ENCODE measurements around the gene GART. TPM values are rescaled to one million over a fixed set of nuclear protein-coding genes. Genes with fewer than 3 reads are reported as not detected.

Gene GART
- total RNA-seq, 1 donor from 2014 or later, result 76.1 TPM

DNA sequence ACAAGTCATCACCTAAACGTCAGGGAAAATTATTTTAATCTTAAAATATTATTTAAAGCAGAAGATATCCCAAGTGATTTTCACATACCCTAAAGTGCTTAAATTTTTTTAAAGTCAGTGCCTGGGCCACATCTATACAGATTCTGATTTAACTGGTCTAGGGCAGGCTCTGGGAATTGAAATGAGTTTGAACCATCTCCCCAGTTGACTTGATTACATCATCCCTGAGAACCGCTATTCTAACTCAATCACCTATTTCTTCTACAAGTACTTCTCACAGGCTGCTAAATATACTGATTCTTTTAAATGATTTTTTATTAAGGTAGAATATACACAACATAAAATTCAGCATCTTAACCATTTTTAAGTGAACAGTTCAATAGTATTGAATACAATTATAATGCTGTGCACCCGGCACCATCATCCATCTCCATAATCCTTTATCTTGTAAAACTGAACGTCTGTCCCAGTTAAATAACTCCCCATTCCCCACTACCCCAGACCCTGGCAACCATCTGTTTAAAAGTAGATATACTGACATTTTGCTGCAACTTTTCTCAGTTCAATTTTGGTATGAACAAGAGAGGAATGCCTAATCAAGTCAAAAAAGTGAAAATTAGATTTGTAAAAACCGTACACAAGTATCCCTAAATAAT, 19.5 kb downstream of the GART start:
- Mint-ChIP-seq H3K4me3 (ENCODE audit: unreplicated experiment) (no peak overlapping the region), H3K9me3 (ENCODE audit: unreplicated experiment) (no peaks in the 10 kb centered on the region), H3K27me3 (ENCODE audit: unreplicated experiment) (no peaks in the 10 kb centered on the region), H3K4me1 (ENCODE audit: unreplicated experiment) (no peaks in the 10 kb centered on the region), H3K36me3 (ENCODE audit: low read depth, unreplicated experiment) (peaks cover 17% of the 10 kb centered on the region), H3K27ac (ENCODE audit: unreplicated experiment) (no peak overlapping the region)
- DNase-seq (ENCODE audit: low spot score), result no peak
- TF ChIP-seq, protein P1, sequence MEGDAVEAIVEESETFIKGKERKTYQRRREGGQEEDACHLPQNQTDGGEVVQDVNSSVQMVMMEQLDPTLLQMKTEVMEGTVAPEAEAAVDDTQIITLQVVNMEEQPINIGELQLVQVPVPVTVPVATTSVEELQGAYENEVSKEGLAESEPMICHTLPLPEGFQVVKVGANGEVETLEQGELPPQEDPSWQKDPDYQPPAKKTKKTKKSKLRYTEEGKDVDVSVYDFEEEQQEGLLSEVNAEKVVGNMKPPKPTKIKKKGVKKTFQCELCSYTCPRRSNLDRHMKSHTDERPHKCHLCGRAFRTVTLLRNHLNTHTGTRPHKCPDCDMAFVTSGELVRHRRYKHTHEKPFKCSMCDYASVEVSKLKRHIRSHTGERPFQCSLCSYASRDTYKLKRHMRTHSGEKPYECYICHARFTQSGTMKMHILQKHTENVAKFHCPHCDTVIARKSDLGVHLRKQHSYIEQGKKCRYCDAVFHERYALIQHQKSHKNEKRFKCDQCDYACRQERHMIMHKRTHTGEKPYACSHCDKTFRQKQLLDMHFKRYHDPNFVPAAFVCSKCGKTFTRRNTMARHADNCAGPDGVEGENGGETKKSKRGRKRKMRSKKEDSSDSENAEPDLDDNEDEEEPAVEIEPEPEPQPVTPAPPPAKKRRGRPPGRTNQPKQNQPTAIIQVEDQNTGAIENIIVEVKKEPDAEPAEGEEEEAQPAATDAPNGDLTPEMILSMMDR (IDR thresholded peaks at IDR 0.05; ENCODE audit: unreplicated experiment), result no peak

DNA sequence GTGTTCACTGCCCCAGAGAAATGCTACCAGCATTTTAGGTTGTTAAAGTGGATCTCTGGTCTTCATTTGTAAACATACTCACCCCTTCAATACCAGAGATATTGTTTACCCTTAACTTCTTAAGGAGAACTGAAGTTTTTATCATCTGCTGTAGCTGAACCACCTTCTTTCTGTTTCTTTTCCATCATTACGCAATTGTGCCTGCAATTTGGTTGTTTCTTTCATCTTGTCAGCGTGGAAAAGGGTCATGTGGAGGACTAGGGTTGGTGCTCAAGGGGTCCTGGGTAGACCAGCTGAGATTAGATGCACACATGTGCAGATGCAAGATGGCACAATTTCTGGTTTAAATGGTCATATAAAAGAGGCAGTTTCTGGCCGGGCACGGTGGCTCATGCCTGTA, 23.0 kb downstream of the GART start:
- Mint-ChIP-seq H3K9me3 (ENCODE audit: unreplicated experiment) (no peaks in the 10 kb centered on the region), H3K4me1 (ENCODE audit: unreplicated experiment) (no peaks in the 10 kb centered on the region), H3K4me3 (ENCODE audit: unreplicated experiment) (peak overlapping the region; percentile 19), H3K27me3 (ENCODE audit: unreplicated experiment) (no peaks in the 10 kb centered on the region), H3K27ac (ENCODE audit: unreplicated experiment) (no peak overlapping the region), H3K36me3 (ENCODE audit: low read depth, unreplicated experiment) (peaks cover 31% of the 10 kb centered on the region)
- DNase-seq (ENCODE audit: low spot score), result no peak
- TF ChIP-seq, protein P1 (IDR thresholded peaks at IDR 0.05; ENCODE audit: unreplicated experiment), result no peak

DNA sequence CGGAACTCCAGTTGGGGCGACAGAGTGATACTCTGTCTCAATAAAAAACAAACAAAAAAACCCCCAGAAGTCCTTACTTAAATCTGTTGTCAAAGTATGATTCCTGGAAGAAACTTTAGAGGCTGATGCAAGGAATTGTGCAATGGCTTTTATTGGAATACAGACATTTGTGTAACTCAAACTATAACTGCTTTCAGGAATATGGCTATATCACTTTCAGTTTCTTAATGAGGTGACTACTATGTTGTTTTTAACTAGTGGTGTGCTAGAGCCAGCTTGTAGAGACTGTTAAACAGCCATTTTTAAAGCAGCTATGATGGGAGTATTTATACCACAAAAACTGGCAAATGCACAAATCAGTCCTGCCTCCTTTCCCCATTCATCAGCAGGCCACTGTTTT, 27.7 kb downstream of the GART start:
- H3K4me1 Mint-ChIP-seq (ENCODE audit: unreplicated experiment), result no peaks in the 10 kb centered on the region
- DNase-seq (ENCODE audit: low spot score), result no peak
- H3K9me3 Mint-ChIP-seq (ENCODE audit: unreplicated experiment), result no peaks in the 10 kb centered on the region
- no peak overlapping the region for H3K27ac Mint-ChIP-seq (ENCODE audit: unreplicated experiment)
- H3K27me3 Mint-ChIP-seq (ENCODE audit: unreplicated experiment), result no peaks in the 10 kb centered on the region
- peaks cover 52% of the 10 kb centered on the region for H3K36me3 Mint-ChIP-seq (ENCODE audit: low read depth, unreplicated experiment)
- H3K4me3 Mint-ChIP-seq (ENCODE audit: unreplicated experiment), result no peak overlapping the region
- TF ChIP-seq, protein P1 (IDR thresholded peaks at IDR 0.05; ENCODE audit: unreplicated experiment), result no peak

DNA sequence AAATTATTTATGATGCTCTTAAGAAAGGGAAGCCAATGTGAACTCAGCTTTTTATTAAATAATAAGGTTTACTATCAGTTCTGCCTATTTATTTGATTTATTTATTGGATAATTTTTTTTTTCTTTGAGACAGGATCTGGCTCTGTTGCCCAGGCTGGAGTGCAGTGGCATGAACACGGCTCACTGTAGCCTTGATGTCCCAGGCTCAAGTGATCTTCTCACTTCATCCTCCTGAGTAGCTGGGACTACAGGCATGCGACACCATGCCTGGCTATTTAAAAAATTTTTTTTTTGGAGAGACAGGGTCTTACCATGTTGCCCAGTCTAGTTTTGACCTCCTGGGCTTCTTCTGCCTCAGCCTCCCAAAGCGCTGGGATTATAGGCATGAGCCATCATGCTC, 29.4 kb downstream of the GART start:
- H3K36me3 Mint-ChIP-seq (ENCODE audit: low read depth, unreplicated experiment), result peaks cover 52% of the 10 kb centered on the region
- no peak overlapping the region for H3K4me3 Mint-ChIP-seq (ENCODE audit: unreplicated experiment)
- no peaks in the 10 kb centered on the region for H3K4me1 Mint-ChIP-seq (ENCODE audit: unreplicated experiment)
- no peaks in the 10 kb centered on the region for H3K9me3 Mint-ChIP-seq (ENCODE audit: unreplicated experiment)
- no peaks in the 10 kb centered on the region for H3K27me3 Mint-ChIP-seq (ENCODE audit: unreplicated experiment)
- TF ChIP-seq, protein P1 (IDR thresholded peaks at IDR 0.05; ENCODE audit: unreplicated experiment), result no peak
- no peak for DNase-seq (ENCODE audit: low spot score)
- H3K27ac Mint-ChIP-seq (ENCODE audit: unreplicated experiment), result no peak overlapping the region

DNA sequence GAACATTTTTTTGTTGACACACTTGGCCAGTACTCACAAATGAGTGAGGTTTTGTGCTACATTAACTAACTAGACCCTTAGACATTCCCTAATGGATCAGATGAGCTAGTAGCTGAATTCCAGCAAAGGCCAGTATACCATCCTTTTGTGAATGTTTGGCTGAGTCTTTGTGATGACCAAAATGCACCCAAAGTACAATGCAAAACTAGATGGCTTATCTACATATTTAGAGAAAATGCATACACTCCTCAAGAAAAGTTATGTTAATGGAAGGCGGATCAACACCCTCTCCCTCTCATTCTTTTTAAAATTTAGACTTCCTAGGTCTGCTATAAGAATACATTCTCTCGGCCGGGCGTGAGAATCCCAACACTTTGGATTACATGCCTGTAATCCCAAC, 30.3 kb downstream of the GART start:
- H3K27me3 Mint-ChIP-seq (ENCODE audit: unreplicated experiment), result no peaks in the 10 kb centered on the region
- H3K36me3 Mint-ChIP-seq (ENCODE audit: low read depth, unreplicated experiment), result peaks cover 55% of the 10 kb centered on the region
- H3K4me3 Mint-ChIP-seq (ENCODE audit: unreplicated experiment), result no peak overlapping the region
- TF ChIP-seq, protein P1 (IDR thresholded peaks at IDR 0.05; ENCODE audit: unreplicated experiment), result no peak
- no peaks in the 10 kb centered on the region for H3K4me1 Mint-ChIP-seq (ENCODE audit: unreplicated experiment)
- H3K27ac Mint-ChIP-seq (ENCODE audit: unreplicated experiment), result no peak overlapping the region
- no peaks in the 10 kb centered on the region for H3K9me3 Mint-ChIP-seq (ENCODE audit: unreplicated experiment)
- no peak for DNase-seq (ENCODE audit: low spot score)
